B cell (primary cell): Measurements from ENCODE around the gene ZBTB12. TPM values are rescaled to one million over a fixed set of nuclear protein-coding genes. Genes with fewer than 3 reads are reported as not detected.
"Not testable (repeated sequence)": the region's sequence is repeated elsewhere in the genome, so short reads cannot be mapped to it uniquely, and the experiment has no call there.

Experiments used
- ATAC-seq: fragments of 200-7000 bp; cut with Tn5 transposase; one replicate; pipeline ENCODE4 v1.10.0; 2021; ENCODE audit warnings: low read depth, mild to moderate bottlenecking, moderate number of reproducible peaks, moderate library complexity
- CTCF ChIA-PET: fragments of 350-600 bp; sonication (Branson Sonifier 250); formaldehyde crosslinking; loops from one replicate; lab custom pipeline; 2021; ENCODE audit warnings: antibody characterized with exemption, inconsistent platforms; lab: Charles Lee
- POLR2A ChIA-PET: fragments of 350-600 bp; sonication (Branson Sonifier 250); formaldehyde crosslinking; loops from one replicate; lab custom pipeline; 2021; ENCODE audit warnings: antibody characterized with exemption; lab: Charles Lee
- DNase-seq: peaks from one replicate; pipeline ENCODE4 v3.0.0; 2013
- H2AFZ ChIP-seq: 2 replicates; pipeline ENCODE4 v1.6.1; 2012; ENCODE audit warnings: mild to moderate bottlenecking, low read depth, low read length; ENCODE audit not compliant: insufficient read depth, poor library complexity, severe bottlenecking
- H3K27ac ChIP-seq, 2 donors: 1 replicate in 1 of 2; 2 replicates in 1 of 2; pipeline ENCODE4 v1.5.1; 2012 to 2013; ENCODE audit warnings: low read length in 2 of 2, mild to moderate bottlenecking in 2 of 2, moderate library complexity in 1 of 2
- H3K27me3 ChIP-seq, 4 experiments: fragments of 200-600 bp in 1 of 4; sonication (generic) in 1 of 4; replicated peaks in 1 of 4; 1 replicate in 2 of 4; 2 replicates in 2 of 4; pipeline versions ENCODE4 v1.6.1 to v1.7.0; 2013 to 2016; ENCODE audit warnings: low read length in 3 of 4, mild to moderate bottlenecking in 2 of 4, mixed read lengths in 1 of 4, moderate library complexity in 1 of 4; ENCODE audit not compliant: insufficient read depth in 4 of 4, control insufficient read depth in 3 of 4; ENCODE audit errors: control extremely low read depth in 1 of 4
- H3K36me3 ChIP-seq, 2 experiments: replicated peaks in 1 of 2; 1 replicate in 1 of 2; 2 replicates in 1 of 2; pipeline versions ENCODE4 v1.6.1 to v1.7.1; 2013; ENCODE audit warnings: low read length in 1 of 2; ENCODE audit not compliant: insufficient read depth in 2 of 2, control insufficient read depth in 1 of 2; ENCODE audit errors: control extremely low read depth in 1 of 2, extremely low read depth in 1 of 2
- H3K4me1 ChIP-seq, 2 donors: fragments of 200-600 bp in 1 of 2; sonication (generic) in 1 of 2; 1 replicate in 1 of 2; 2 replicates in 1 of 2; pipeline versions ENCODE4 v1.5.1 to v1.6.1; 2013 to 2017; ENCODE audit warnings: low read length in 2 of 2; ENCODE audit not compliant: control insufficient read depth in 2 of 2, insufficient read depth in 2 of 2
- H3K4me2 ChIP-seq: replicated peaks from 2 replicates; pipeline ENCODE3; 2012; ENCODE audit warnings: mild to moderate bottlenecking, low read depth, low read length; ENCODE audit not compliant: poor library complexity, severe bottlenecking
- H3K4me3 ChIP-seq, 5 experiments: fragments of 200-600 bp in 1 of 5; sonication (generic) in 1 of 5; 1 replicate in 3 of 5; 2 replicates in 2 of 5; pipeline versions ENCODE4 v1.5.1 to v1.7.0; 2011 to 2016; ENCODE audit warnings: low read length in 4 of 5, mild to moderate bottlenecking in 4 of 5, low read depth in 2 of 5, control low read depth in 1 of 5, moderate library complexity in 1 of 5; ENCODE audit not compliant: insufficient read depth in 1 of 5; ENCODE audit errors: control extremely low read depth in 1 of 5, extremely low read depth in 1 of 5
- H3K79me2 ChIP-seq: fragments of 200-600 bp; sonication (generic); one replicate; pipeline ENCODE4 v1.6.0; 2016; ENCODE audit warnings: low read length; ENCODE audit not compliant: control insufficient read depth, insufficient read depth
- H3K9ac ChIP-seq: fragments of 200-600 bp; sonication (generic); 2 replicates; pipeline ENCODE4 v1.6.1; 2017; ENCODE audit warnings: mild to moderate bottlenecking, low read length, moderate library complexity
- H3K9me3 ChIP-seq, 3 donors: one replicate each; pipeline versions ENCODE4 v1.6.1 to v1.7.1; 2013; ENCODE audit warnings: low read length in 2 of 3; ENCODE audit not compliant: control insufficient read depth in 2 of 3, insufficient read depth in 1 of 3; ENCODE audit errors: control extremely low read depth in 1 of 3
- H4K20me1 ChIP-seq: 2 replicates; pipeline ENCODE4 v1.6.0; 2012; ENCODE audit warnings: mild to moderate bottlenecking, low read length; ENCODE audit not compliant: insufficient read depth, control insufficient read depth, poor library complexity, severe bottlenecking
- H3K27ac Mint-ChIP-seq: one replicate; pipeline ENCODE4 v1.8.0; 2021; ENCODE audit warnings: mixed read lengths
- H3K27me3 Mint-ChIP-seq: one replicate; pipeline ENCODE4 v1.8.0; 2021; ENCODE audit warnings: mixed read lengths
- H3K4me1 Mint-ChIP-seq: one replicate; pipeline ENCODE4 v1.8.0; 2021; ENCODE audit warnings: mixed read lengths
- H3K4me3 Mint-ChIP-seq: one replicate; pipeline ENCODE4 v1.8.0; 2021; ENCODE audit warnings: mixed read lengths
- H3K9me3 Mint-ChIP-seq: one replicate; pipeline ENCODE4 v1.8.0; 2022; ENCODE audit warnings: mixed read lengths; ENCODE audit not compliant: insufficient read depth
- CTCF ChIP-seq: fragments of 200-600 bp; IDR thresholded peaks from one replicate; pipeline ENCODE4 v1.8.0; 2022; ENCODE audit warnings: antibody characterized with exemption, mild to moderate bottlenecking
- EZH2 ChIP-seq: IDR thresholded peaks from 2 replicates; pipeline ENCODE4 v1.6.1; 2012; ENCODE audit warnings: borderline replicate concordance, low read depth, mild to moderate bottlenecking, moderate library complexity, low read length; ENCODE audit not compliant: insufficient read depth, poor library complexity, severe bottlenecking
- WGBS: methylation state at CpG from one replicate; pipeline ENCODE4 v1.1.5; 2013; ENCODE audit warnings: missing lambda C conversion rate; ENCODE audit not compliant: insufficient coverage; 5-methylcytosine and 5-hydroxymethylcytosine counted together
- intact Hi-C: fragments of 100-400 bp; cut with micrococcal nuclease; formaldehyde crosslinking; loops from one replicate; pipeline ENCODE4 v1.10.0; 2022
- polyA plus RNA-seq: library from polyadenylated mRNA; depleted of rRNA; stranded (reverse); fragments of >200 nt; gene quantifications from 2 replicates; pipeline ENCODE4 v1.2.3, GENCODE V29; 2012
- total RNA-seq, 2 donors: library from RNA; stranded (reverse); fragments of 120-200 nt in 1 of 2; gene quantifications; 1 replicate in 1 of 2; 2 replicates in 1 of 2; pipeline versions ENCODE4 v1.2.3 to v1.2.4, GENCODE V29; 2013 to 2022

ZBTB12 gene
- total and polyA plus RNA-seq, 2 donors (not counting 1 experiment from before 2014, with no cell fraction given): 1.4 to 8.9 TPM

GRCh38 chr6:31911826-31912585 is 10.1 kb upstream of the ZBTB12 start:
- H3K9me3 ChIP-seq: no peaks in the 10 kb centered on the region
- no peak overlapping the region for H3K4me2 ChIP-seq
- no peak for TF ChIP-seq EZH2
- no peak for TF ChIP-seq CTCF
- intact Hi-C loops: no loop called here
- no peaks in the 10 kb centered on the region for H4K20me1 ChIP-seq
- POLR2A ChIA-PET: no interaction called here
- H3K9ac ChIP-seq: no peak overlapping the region
- H3K4me1 Mint-ChIP-seq: peaks cover 1% of the 10 kb centered on the region
- no peak overlapping the region for H2AFZ ChIP-seq
- CTCF ChIA-PET: no interaction called here
- no peaks in the 10 kb centered on the region for H3K9me3 Mint-ChIP-seq
- ATAC-seq: no peak
- H3K36me3 ChIP-seq: no peaks in the 10 kb centered on the region
- H3K27me3 ChIP-seq: no peaks in the 10 kb centered on the region
- no peaks in the 10 kb centered on the region for H3K79me2 ChIP-seq
- H3K27ac Mint-ChIP-seq: no peak overlapping the region
- H3K4me3 ChIP-seq: no peak overlapping the region
- no peaks in the 10 kb centered on the region for H3K4me1 ChIP-seq
- H3K27ac ChIP-seq: no peak overlapping the region
- peaks cover 22% of the 10 kb centered on the region for H3K27me3 Mint-ChIP-seq
- WGBS: 85% methylated on average over 10 of the region's 11 CpGs
- no peak for DNase-seq
- H3K4me3 Mint-ChIP-seq: no peak overlapping the region

GRCh38 chr6:31909298-31909697 is 7.4 kb upstream of the ZBTB12 start:
- H3K27me3 Mint-ChIP-seq: peaks cover 13% of the 10 kb centered on the region
- not testable (repeated sequence) for H3K4me3 Mint-ChIP-seq, DNase-seq

More at GRCh38 chr6:31909298-31909697, 7.4 kb upstream of the ZBTB12 start:
- H3K4me1 ChIP-seq, H4K20me1 ChIP-seq, H3K27me3 ChIP-seq, intact Hi-C loops, H3K79me2 ChIP-seq, POLR2A ChIA-PET, H3K4me2 ChIP-seq, ATAC-seq, H3K4me3 ChIP-seq, H2AFZ ChIP-seq, H3K36me3 ChIP-seq, H3K4me1 Mint-ChIP-seq, H3K9ac ChIP-seq, H3K9me3 Mint-ChIP-seq, H3K9me3 ChIP-seq, H3K27ac ChIP-seq, H3K27ac Mint-ChIP-seq: not testable (repeated sequence)
- 93% methylated on average over 5 of the region's 7 CpGs for WGBS
- CTCF ChIA-PET: interaction anchor here (0.6 kb wide), 1 partner anchor 1778 kb away, joined by 3 read pairs; no protein-coding TSS in a partner anchor
